DND-41 (cell line): ENCODE measurements around the gene ARHGAP18.

Experiments
- ATAC-seq: fragments of 200-7000 bp; cut with Tn5 transposase; 3 replicates; pipeline ENCODE4 v1.9.1; 2021; ENCODE audit warnings: low read depth; ENCODE audit not compliant: insufficient read depth
- DNase-seq: peaks from one replicate; pipeline ENCODE4 v3.0.0-alpha.2; 2020
- H2AFZ ChIP-seq: 2 replicates; pipeline ENCODE4 v1.6.0; 2012; ENCODE audit warnings: low read depth, low read length
- H3K27ac ChIP-seq: 2 replicates; pipeline ENCODE4 v1.5.1; 2012; ENCODE audit warnings: low read length, inconsistent platforms
- H3K27me3 ChIP-seq: fragments of 200-600 bp; sonication (generic); 2 replicates; pipeline ENCODE4 v1.6.0; 2012; ENCODE audit warnings: low read length, mild to moderate bottlenecking, inconsistent platforms; ENCODE audit not compliant: insufficient read depth, poor library complexity
- H3K36me3 ChIP-seq: 2 replicates; pipeline ENCODE4 v1.5.1; 2012; ENCODE audit warnings: low read length, inconsistent platforms; ENCODE audit not compliant: insufficient read depth
- H3K4me1 ChIP-seq: 2 replicates; pipeline ENCODE4 v1.5.1; 2012; ENCODE audit warnings: mild to moderate bottlenecking, low read length; ENCODE audit not compliant: insufficient read depth
- H3K4me2 ChIP-seq: 2 replicates; pipeline ENCODE4 v1.6.0; 2012; ENCODE audit warnings: mild to moderate bottlenecking, moderate library complexity, low read length, inconsistent platforms; ENCODE audit not compliant: insufficient read depth
- H3K4me3 ChIP-seq, 2 experiments: fragments of 200-600 bp in 1 of 2; shearing (Covaris generic) in 1 of 2; 2 replicates each; pipeline ENCODE4 v1.5.1; 2012 to 2016; ENCODE audit warnings: inconsistent platforms in 2 of 2, low read length in 2 of 2, mild to moderate bottlenecking in 2 of 2, low read depth in 1 of 2, moderate library complexity in 1 of 2
- H3K79me2 ChIP-seq: 2 replicates; pipeline ENCODE4 v1.6.0; 2012; ENCODE audit warnings: low read length, inconsistent platforms; ENCODE audit not compliant: insufficient read depth
- H3K9ac ChIP-seq: 2 replicates; pipeline ENCODE4 v1.6.0; 2012; ENCODE audit warnings: low read depth, mild to moderate bottlenecking, inconsistent platforms, low read length, moderate library complexity
- H3K9me3 ChIP-seq: 2 replicates; pipeline ENCODE4 v1.5.1; 2012; ENCODE audit warnings: low read length, moderate library complexity, mild to moderate bottlenecking, inconsistent platforms; ENCODE audit not compliant: insufficient read depth, severe bottlenecking
- H4K20me1 ChIP-seq: 2 replicates; pipeline ENCODE4 v1.6.0; 2012; ENCODE audit warnings: low read length; ENCODE audit not compliant: insufficient read depth
- CTCF ChIP-seq: IDR thresholded peaks from 2 replicates; pipeline ENCODE4 v1.5.1; 2012; ENCODE audit warnings: borderline replicate concordance, low read length, moderate library complexity, mild to moderate bottlenecking; ENCODE audit not compliant: poor library complexity, severe bottlenecking; ENCODE audit errors: extremely low read depth
- EZH2 ChIP-seq: IDR thresholded peaks from 3 replicates; pipeline ENCODE4 v1.6.1; 2012; ENCODE audit warnings: borderline replicate concordance, low read depth, mild to moderate bottlenecking, moderate library complexity, low read length, inconsistent platforms; ENCODE audit not compliant: severe bottlenecking

Gene ARHGAP18

DNA sequence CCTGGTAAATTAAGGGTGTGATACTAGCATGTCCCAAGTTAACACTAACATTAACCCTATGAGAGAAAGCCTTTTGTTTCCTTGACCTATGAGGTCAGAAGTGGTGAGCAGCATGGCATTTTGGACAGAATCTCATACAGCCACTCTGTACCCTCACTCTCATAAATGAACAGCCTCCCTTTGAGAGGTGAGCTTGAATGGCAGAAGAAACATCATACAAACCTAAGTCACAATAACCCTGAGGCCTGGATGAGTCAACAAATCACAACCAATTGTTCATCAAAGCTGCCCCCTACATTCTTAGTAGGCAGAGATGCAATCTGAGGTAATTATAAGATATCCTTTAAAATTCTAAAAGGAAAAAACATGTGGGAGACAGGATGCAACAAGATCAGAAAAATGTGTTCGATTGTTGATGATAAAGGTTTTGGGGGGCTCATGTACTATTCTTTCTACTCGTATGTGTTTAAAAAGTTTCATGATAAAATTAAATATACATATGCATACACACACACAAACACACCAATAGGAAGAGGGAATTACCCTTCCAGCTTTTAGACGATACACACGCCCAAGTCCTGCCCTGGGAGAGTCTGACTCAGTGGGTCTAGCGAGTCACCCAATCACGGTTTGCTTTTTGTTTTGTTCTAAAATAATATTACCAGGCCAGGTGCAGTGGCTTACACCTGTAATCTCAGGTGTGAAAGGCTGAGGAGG lies 117.3 kb downstream of the ARHGAP18 start:
- H3K4me2 ChIP-seq: no peak overlapping the region
- no peak for DNase-seq
- TF ChIP-seq CTCF: no peak
- no peak for TF ChIP-seq EZH2
- H2AFZ ChIP-seq: no peak overlapping the region
- H3K36me3 ChIP-seq: no peaks in the 10 kb centered on the region
- H3K27me3 ChIP-seq: no peaks in the 10 kb centered on the region
- H4K20me1 ChIP-seq: no peaks in the 10 kb centered on the region
- no peaks in the 10 kb centered on the region for H3K4me1 ChIP-seq
- H3K4me3 ChIP-seq: no peak overlapping the region
- no peak overlapping the region for H3K27ac ChIP-seq
- H3K79me2 ChIP-seq: no peaks in the 10 kb centered on the region
- no peak overlapping the region for H3K9ac ChIP-seq
- ATAC-seq: no peak
- no peaks in the 10 kb centered on the region for H3K9me3 ChIP-seq

- Histone ChIP-seq H4K20me1 (no peaks in the 10 kb centered on the region), H3K4me3 (no peak overlapping the region)
- no peak for ATAC-seq
These were observed 119.5 kb downstream of the ARHGAP18 start for GRCh38 chr6:129590408-129591022.

DNA sequence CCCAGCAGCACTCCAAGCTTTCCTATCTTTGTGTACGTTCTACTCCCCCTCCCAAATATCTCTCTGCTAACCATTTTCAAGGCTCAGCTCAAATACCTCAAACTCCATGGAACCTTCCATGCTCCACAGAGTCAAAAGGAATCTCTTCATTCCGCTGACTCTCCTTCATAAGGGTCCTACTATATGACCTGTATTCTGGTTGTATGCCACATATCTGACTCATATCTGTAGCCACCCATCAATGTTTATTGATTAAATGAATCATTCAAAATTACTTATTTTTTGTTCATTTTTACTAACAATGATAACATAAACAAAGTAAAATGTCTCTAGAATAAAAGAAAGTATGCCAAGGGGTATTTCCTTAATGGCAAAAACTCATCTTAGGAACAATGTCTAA lies 123.2 kb downstream of the ARHGAP18 start:
- no peak for TF ChIP-seq EZH2
- no peak for TF ChIP-seq CTCF
- Histone ChIP-seq H3K27ac (no peak overlapping the region), H3K9me3 (no peaks in the 10 kb centered on the region), H3K36me3 (no peaks in the 10 kb centered on the region), H4K20me1 (no peaks in the 10 kb centered on the region), H3K27me3 (no peaks in the 10 kb centered on the region), H3K4me2 (no peak overlapping the region), H3K79me2 (no peaks in the 10 kb centered on the region), H3K4me1 (no peaks in the 10 kb centered on the region), H3K9ac (no peak overlapping the region), H3K4me3 (no peak overlapping the region), H2AFZ (no peak overlapping the region)
- ATAC-seq: no peak
- no peak for DNase-seq

More at GRCh38 chr6:129590408-129591022, 119.5 kb downstream of the ARHGAP18 start:
- no peaks in the 10 kb centered on the region for H3K79me2 ChIP-seq
- H3K27ac ChIP-seq: no peak overlapping the region
- no peaks in the 10 kb centered on the region for H3K4me1 ChIP-seq
- H3K9ac ChIP-seq: no peak overlapping the region
- H3K36me3 ChIP-seq: no peaks in the 10 kb centered on the region
- H2AFZ ChIP-seq: no peak overlapping the region
- TF ChIP-seq CTCF (no peak), EZH2 (no peak)
- no peak overlapping the region for H3K4me2 ChIP-seq
- H3K27me3 ChIP-seq: no peaks in the 10 kb centered on the region
- DNase-seq: no peak
- H3K9me3 ChIP-seq: no peaks in the 10 kb centered on the region
